ENCODE measurements around the gene ECI1.

DNA sequence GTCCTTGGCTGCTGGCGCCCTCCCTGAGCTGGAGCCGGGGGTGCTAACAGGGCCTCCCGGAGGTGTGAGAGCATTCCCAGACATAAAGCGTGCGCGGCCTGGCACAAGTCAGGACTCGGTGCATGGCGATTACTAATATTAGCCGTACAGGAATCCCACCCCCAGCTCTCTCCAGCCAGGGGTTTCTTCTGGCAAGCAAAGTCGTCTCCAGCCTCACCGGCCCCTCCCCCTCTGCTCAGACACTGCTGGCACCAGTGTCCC, 60.0 kb downstream of the ECI1 start:
- TF ChIP-seq ZNF30 (CRISPR knock-in tag; IDR thresholded peaks at IDR 0.05) (no peak), EZH2 (conservative IDR thresholded peaks at IDR 0.05; ENCODE audit: low read depth, low read length) (no peak), DNMT1 (CRISPR knock-in tag; IDR thresholded peaks at IDR 0.05) (no peak), KAT2B (IDR thresholded peaks at IDR 0.05; ENCODE audit: borderline replicate concordance, low read depth, low read length) (no peak), ZNF274 (CRISPR knock-in tag; IDR thresholded peaks at IDR 0.05) (no peak), IRX3 (CRISPR knock-in tag; IDR thresholded peaks at IDR 0.05; ENCODE audit: borderline replicate concordance, low read depth) (no peak), WIZ (CRISPR knock-in tag; IDR thresholded peaks at IDR 0.05) (no peak), MEIS2 (CRISPR knock-in tag; IDR thresholded peaks at IDR 0.05) (no peak)
- TF ChIP-seq, protein P1, sequence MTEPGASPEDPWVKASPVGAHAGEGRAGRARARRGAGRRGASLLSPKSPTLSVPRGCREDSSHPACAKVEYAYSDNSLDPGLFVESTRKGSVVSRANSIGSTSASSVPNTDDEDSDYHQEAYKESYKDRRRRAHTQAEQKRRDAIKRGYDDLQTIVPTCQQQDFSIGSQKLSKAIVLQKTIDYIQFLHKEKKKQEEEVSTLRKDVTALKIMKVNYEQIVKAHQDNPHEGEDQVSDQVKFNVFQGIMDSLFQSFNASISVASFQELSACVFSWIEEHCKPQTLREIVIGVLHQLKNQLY (CRISPR knock-in tag; IDR thresholded peaks at IDR 0.05), result no peak
- TF ChIP-seq, protein P2, sequence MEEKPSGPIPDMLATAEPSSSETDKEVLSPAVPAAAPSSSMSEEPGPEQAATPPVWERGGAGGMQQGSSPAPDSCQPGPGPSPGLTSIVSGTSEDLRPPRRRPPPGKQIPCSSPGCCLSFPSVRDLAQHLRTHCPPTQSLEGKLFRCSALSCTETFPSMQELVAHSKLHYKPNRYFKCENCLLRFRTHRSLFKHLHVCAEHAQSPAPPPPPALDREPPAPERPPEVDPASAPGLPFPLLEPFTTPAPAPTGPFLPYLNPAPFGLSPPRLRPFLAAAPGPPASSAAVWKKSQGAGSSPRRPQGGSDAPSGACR (CRISPR knock-in tag; IDR thresholded peaks at IDR 0.05), result no peak
- TF ChIP-seq, protein P3, sequence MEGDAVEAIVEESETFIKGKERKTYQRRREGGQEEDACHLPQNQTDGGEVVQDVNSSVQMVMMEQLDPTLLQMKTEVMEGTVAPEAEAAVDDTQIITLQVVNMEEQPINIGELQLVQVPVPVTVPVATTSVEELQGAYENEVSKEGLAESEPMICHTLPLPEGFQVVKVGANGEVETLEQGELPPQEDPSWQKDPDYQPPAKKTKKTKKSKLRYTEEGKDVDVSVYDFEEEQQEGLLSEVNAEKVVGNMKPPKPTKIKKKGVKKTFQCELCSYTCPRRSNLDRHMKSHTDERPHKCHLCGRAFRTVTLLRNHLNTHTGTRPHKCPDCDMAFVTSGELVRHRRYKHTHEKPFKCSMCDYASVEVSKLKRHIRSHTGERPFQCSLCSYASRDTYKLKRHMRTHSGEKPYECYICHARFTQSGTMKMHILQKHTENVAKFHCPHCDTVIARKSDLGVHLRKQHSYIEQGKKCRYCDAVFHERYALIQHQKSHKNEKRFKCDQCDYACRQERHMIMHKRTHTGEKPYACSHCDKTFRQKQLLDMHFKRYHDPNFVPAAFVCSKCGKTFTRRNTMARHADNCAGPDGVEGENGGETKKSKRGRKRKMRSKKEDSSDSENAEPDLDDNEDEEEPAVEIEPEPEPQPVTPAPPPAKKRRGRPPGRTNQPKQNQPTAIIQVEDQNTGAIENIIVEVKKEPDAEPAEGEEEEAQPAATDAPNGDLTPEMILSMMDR (CRISPR knock-in tag; IDR thresholded peaks at IDR 0.05), result 0 out of 2 replicates have a peak, but pooled peaks have one; percentile 8
- TF ChIP-seq, protein P4, sequence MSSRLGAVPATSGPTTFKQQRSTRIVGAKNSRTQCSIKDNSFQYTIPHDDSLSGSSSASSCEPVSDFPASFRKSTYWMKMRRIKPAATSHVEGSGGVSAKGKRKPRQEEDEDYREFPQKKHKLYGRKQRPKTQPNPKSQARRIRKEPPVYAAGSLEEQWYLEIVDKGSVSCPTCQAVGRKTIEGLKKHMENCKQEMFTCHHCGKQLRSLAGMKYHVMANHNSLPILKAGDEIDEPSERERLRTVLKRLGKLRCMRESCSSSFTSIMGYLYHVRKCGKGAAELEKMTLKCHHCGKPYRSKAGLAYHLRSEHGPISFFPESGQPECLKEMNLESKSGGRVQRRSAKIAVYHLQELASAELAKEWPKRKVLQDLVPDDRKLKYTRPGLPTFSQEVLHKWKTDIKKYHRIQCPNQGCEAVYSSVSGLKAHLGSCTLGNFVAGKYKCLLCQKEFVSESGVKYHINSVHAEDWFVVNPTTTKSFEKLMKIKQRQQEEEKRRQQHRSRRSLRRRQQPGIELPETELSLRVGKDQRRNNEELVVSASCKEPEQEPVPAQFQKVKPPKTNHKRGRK (CRISPR knock-in tag; IDR thresholded peaks at IDR 0.05), result no peak

All from HepG2 (cell line).